Fibroblast of skin of abdomen (primary cell): ENCODE results near the gene TRIP12.
"Not testable (repeated sequence)": the region's sequence is repeated elsewhere in the genome, so short reads cannot be mapped to it uniquely, and the experiment has no call there.

Source experiments
- DNase-seq: peaks from one replicate; pipeline ENCODE4 v3.0.0-alpha.2; 2013

TRIP12 gene

GRCh38 chr2:229821316-229821715, 100.5 kb downstream of the TRIP12 start:
- DNase-seq: no peak

GRCh38 chr2:229818230-229818629, 103.6 kb downstream of the TRIP12 start:
- no peak for DNase-seq

GRCh38 chr2:229815858-229816257, 106.0 kb downstream of the TRIP12 start:
- peak; percentile 29 for DNase-seq

- DNase-seq: no peak
Observed at GRCh38 chr2:229815342-229815741, 106.5 kb downstream of the TRIP12 start.

- peak; percentile 4 for DNase-seq
Observed at GRCh38 chr2:229810786-229811185, 111.0 kb downstream of the TRIP12 start.

- no peak for DNase-seq
Observed at GRCh38 chr2:229805559-229805958, 116.2 kb downstream of the TRIP12 start.

- DNase-seq: no peak
Observed at GRCh38 chr2:229802785-229803184, 119.0 kb downstream of the TRIP12 start.

- DNase-seq: peak; percentile 50
Observed at GRCh38 chr2:229800997-229801754, 120.6 kb downstream of the TRIP12 start.

- DNase-seq: peak; percentile 23
Observed at GRCh38 chr2:229798446-229799155, 123.2 kb downstream of the TRIP12 start.

GRCh38 chr2:229795058-229795457, 126.8 kb downstream of the TRIP12 start:
- DNase-seq: no peak

GRCh38 chr2:229794636-229795035, 127.2 kb downstream of the TRIP12 start:
- no peak for DNase-seq

- not testable (repeated sequence) for DNase-seq
Observed at GRCh38 chr2:229786289-229786688, 135.5 kb downstream of the TRIP12 start.

GRCh38 chr2:229784791-229785190, 137.0 kb downstream of the TRIP12 start:
- no peak for DNase-seq

- no peak for DNase-seq
Observed at GRCh38 chr2:229783108-229783721, 138.6 kb downstream of the TRIP12 start.

- peak; percentile 42 for DNase-seq
Observed at GRCh38 chr2:229780856-229781773, 140.7 kb downstream of the TRIP12 start.

GRCh38 chr2:229779650-229780049, 142.2 kb downstream of the TRIP12 start:
- DNase-seq: no peak

GRCh38 chr2:229777716-229778115, 144.1 kb downstream of the TRIP12 start:
- DNase-seq: no peak

- DNase-seq: no peak
Observed at GRCh38 chr2:229775614-229776313, 146.0 kb downstream of the TRIP12 start.

GRCh38 chr2:229774237-229774636, 147.6 kb downstream of the TRIP12 start:
- no peak for DNase-seq

- DNase-seq: no peak
Observed at GRCh38 chr2:229768235-229768634, 153.6 kb downstream of the TRIP12 start.

GRCh38 chr2:229765721-229766120, 156.1 kb downstream of the TRIP12 start:
- no peak for DNase-seq

- DNase-seq: no peak
Observed at GRCh38 chr2:229761663-229762062, 160.1 kb downstream of the TRIP12 start.
